OCI-LY3 (cell line): ENCODE data around the gene FOLR3.
"Not testable (repeated sequence)": the region's sequence is repeated elsewhere in the genome, so short reads cannot be mapped to it uniquely, and the experiment has no call there.

ENCODE experiments used
- H2AFZ ChIP-seq: fragments of 200-600, 300-600 bp; shearing (Covaris generic); 2 replicates; pipeline ENCODE4 v1.6.0; 2014; ENCODE audit warnings: antibody characterized with exemption, low read depth, low read length
- H3K27ac ChIP-seq: fragments of 200-600, 300-600 bp; sonication (generic); 2 replicates; pipeline ENCODE4 v1.5.1; 2014; ENCODE audit warnings: mild to moderate bottlenecking, low read length, moderate library complexity, mixed read lengths
- H3K27me3 ChIP-seq: fragments of 200-600, 300-600 bp; sonication (generic); 2 replicates; pipeline ENCODE4 v1.6.1; 2014; ENCODE audit warnings: low read depth, low read length, mixed read lengths
- H3K36me3 ChIP-seq: fragments of 200-600, 300-600 bp; sonication (generic); replicated peaks from 2 replicates; pipeline ENCODE3; 2014; ENCODE audit warnings: low read depth, low read length, mixed read lengths
- H3K4me1 ChIP-seq: fragments of 300-600, 200-600 bp; sonication (generic); 2 replicates; pipeline ENCODE4 v1.6.1; 2014; ENCODE audit warnings: low read length, mixed read lengths
- H3K4me2 ChIP-seq: fragments of 200-600, 300-600 bp; sonication (generic); 2 replicates; pipeline ENCODE4 v1.6.1; 2014; ENCODE audit warnings: low read length, mixed read lengths
- H3K4me3 ChIP-seq: fragments of 300-600, 200-600 bp; sonication (generic); 2 replicates; pipeline ENCODE4 v1.5.1; 2014; ENCODE audit warnings: antibody characterized with exemption, mild to moderate bottlenecking, low read length, moderate library complexity
- H3K79me2 ChIP-seq: fragments of 300-600, 200-600 bp; shearing (Covaris generic); 2 replicates; pipeline ENCODE4 v1.6.1; 2014; ENCODE audit warnings: mild to moderate bottlenecking, low read length, mixed read lengths
- H3K9ac ChIP-seq: fragments of 300-600, 200-600 bp; shearing (Covaris generic); 2 replicates; pipeline ENCODE4 v1.6.0; 2014; ENCODE audit warnings: mild to moderate bottlenecking, low read length, moderate library complexity
- H3K9me3 ChIP-seq: fragments of 200-600, 300-600 bp; shearing (Covaris generic); 2 replicates; pipeline ENCODE4 v1.6.1; 2014; ENCODE audit warnings: low read length, mixed read lengths; ENCODE audit not compliant: insufficient read depth
- H4K20me1 ChIP-seq: fragments of 200-600, 300-600 bp; sonication (generic); 2 replicates; pipeline ENCODE4 v1.6.1; 2016; ENCODE audit warnings: low read length, mixed read lengths; ENCODE audit not compliant: insufficient read depth
- EZH2phosphoT487 ChIP-seq: fragments of 200-600 bp; shearing (Covaris generic); IDR thresholded peaks from 2 replicates; pipeline ENCODE4 v1.6.1; 2018; ENCODE audit warnings: antibody characterized with exemption, mixed run types, low read depth
- TF ChIP-seq, protein P1 (sequence below): fragments of 200-600, 300-600 bp; sonication (generic); IDR thresholded peaks from 2 replicates; pipeline ENCODE4 v1.5.1; 2014; ENCODE audit warnings: antibody characterized with exemption, low read length, low read depth

The FOLR3 gene

DNA sequence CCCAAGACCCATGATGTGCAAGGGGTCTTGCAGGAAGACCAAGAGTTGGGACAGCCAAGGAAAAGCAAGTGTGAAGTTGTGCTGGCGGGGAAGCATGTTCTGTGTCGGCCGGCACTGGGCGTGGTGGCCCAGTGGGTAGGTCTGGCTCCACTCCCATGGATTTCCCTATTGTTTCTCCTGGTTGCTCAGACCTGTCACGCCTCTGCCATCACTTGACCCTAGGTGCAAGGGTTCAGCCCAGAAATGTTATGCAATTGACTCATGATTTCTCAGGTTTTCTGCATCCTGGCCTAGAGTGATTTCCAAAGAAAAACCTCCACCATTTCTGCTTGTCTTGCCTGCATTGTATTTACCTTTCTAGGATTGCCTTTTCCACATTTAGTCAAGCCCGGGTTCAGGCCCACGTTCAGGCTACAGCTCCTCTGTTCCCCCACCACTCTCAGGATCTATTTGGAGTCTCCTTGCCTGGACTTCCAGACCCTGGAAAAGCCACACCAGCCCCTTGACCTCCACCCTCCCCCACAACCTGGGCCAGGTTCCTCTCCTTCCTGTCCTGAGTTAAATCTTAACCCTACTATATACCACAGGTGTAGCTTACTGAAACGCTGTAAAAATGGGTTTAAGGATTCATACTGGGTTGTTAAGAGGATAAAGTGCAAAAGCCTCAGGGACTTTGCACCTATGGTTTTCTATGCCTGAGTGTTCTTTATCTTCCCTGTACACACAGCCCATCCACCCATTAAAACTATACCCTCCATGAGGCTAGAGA is 39.0 kb downstream of the FOLR3 start:
- Histone ChIP-seq H3K27ac (no peak overlapping the region), H3K27me3 (no peaks in the 10 kb centered on the region), H3K9ac (no peak overlapping the region), H3K4me3 (no peak overlapping the region), H2AFZ (no peak overlapping the region), H3K4me2 (no peak overlapping the region), H3K79me2 (no peaks in the 10 kb centered on the region), H3K36me3 (no peaks in the 10 kb centered on the region), H3K4me1 (no peaks in the 10 kb centered on the region), H3K9me3 (no peaks in the 10 kb centered on the region), H4K20me1 (no peaks in the 10 kb centered on the region)
- TF ChIP-seq, protein P1, sequence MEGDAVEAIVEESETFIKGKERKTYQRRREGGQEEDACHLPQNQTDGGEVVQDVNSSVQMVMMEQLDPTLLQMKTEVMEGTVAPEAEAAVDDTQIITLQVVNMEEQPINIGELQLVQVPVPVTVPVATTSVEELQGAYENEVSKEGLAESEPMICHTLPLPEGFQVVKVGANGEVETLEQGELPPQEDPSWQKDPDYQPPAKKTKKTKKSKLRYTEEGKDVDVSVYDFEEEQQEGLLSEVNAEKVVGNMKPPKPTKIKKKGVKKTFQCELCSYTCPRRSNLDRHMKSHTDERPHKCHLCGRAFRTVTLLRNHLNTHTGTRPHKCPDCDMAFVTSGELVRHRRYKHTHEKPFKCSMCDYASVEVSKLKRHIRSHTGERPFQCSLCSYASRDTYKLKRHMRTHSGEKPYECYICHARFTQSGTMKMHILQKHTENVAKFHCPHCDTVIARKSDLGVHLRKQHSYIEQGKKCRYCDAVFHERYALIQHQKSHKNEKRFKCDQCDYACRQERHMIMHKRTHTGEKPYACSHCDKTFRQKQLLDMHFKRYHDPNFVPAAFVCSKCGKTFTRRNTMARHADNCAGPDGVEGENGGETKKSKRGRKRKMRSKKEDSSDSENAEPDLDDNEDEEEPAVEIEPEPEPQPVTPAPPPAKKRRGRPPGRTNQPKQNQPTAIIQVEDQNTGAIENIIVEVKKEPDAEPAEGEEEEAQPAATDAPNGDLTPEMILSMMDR, result no peak
- no peak for TF ChIP-seq EZH2phosphoT487

DNA sequence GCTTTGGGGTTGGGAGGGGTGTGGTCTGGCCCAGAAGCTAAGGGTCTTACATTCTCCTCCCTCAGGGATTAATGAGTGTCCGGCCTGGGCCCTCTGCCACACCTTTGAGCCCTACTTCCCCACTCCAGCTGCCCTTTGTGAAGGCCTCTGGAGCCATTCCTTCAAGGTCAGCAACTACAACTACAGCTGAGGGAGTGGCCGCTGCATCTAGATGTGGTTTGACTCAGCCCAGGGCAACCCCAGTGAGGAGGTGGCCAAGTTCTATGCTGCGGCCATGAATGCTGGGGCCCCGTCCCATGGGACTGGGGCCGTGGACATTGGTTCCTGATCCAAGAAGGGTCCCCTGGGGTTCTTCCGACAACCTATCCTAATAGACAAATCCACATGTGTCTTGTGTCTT is 42.1 kb downstream of the FOLR3 start:
- no peaks in the 10 kb centered on the region for H3K79me2 ChIP-seq
- peaks cover 11% of the 10 kb centered on the region for H3K27me3 ChIP-seq
- H3K4me1 ChIP-seq, result no peaks in the 10 kb centered on the region
- no peak overlapping the region for H2AFZ ChIP-seq
- no peak overlapping the region for H3K4me2 ChIP-seq
- no peaks in the 10 kb centered on the region for H3K36me3 ChIP-seq
- H3K4me3 ChIP-seq, result no peak overlapping the region
- H3K27ac ChIP-seq, result no peak overlapping the region
- H3K9me3 ChIP-seq, result no peaks in the 10 kb centered on the region
- TF ChIP-seq EZH2phosphoT487, result no peak
- TF ChIP-seq, protein P1, result no peak
- no peak overlapping the region for H3K9ac ChIP-seq
- H4K20me1 ChIP-seq, result no peaks in the 10 kb centered on the region

DNA sequence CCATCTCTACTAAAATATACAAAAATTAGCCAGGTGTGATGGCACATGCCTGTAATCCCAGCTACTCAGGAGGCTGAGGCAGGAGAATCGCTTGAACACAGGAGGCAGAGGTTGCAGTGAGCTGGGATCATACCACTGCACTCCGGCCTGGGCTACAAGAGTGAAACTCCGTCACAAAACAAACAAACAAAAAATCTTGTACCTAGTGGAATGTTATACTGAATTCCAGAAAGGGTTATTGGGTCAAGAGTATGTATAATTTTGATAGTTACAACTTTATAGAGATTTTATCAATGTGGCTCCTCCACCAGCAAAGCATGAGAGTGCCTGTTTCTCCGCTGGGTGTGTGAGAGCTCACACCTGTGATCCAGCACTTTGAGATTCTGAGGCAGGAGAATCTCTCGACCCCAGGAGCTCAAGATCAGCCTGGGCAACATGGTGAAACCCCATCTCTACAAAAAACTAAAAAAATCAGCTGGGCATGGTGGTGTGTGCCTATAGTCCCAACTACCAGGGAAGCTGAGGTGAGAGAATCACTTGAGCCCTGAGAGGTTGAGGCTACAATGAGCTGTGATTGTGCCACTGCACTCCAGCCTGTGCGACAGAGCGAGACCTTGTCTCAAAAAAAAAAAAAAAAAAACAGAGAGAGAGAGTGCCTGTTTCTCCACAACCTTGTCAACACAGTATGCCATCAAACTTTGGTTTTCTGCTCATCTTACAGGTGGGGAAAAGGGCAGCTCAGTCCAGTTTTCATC is 43.7 kb downstream of the FOLR3 start:
- no peaks in the 10 kb centered on the region for H3K9me3 ChIP-seq
- H3K27ac ChIP-seq, result no peak overlapping the region
- H3K27me3 ChIP-seq, result peaks cover 11% of the 10 kb centered on the region
- H3K4me2 ChIP-seq, result no peak overlapping the region
- TF ChIP-seq EZH2phosphoT487, result no peak
- TF ChIP-seq, protein P1, result no peak
- H3K79me2 ChIP-seq, result no peaks in the 10 kb centered on the region
- no peaks in the 10 kb centered on the region for H3K4me1 ChIP-seq
- no peak overlapping the region for H3K9ac ChIP-seq
- no peak overlapping the region for H3K4me3 ChIP-seq
- no peaks in the 10 kb centered on the region for H3K36me3 ChIP-seq
- H2AFZ ChIP-seq, result no peak overlapping the region
- H4K20me1 ChIP-seq, result no peaks in the 10 kb centered on the region

DNA sequence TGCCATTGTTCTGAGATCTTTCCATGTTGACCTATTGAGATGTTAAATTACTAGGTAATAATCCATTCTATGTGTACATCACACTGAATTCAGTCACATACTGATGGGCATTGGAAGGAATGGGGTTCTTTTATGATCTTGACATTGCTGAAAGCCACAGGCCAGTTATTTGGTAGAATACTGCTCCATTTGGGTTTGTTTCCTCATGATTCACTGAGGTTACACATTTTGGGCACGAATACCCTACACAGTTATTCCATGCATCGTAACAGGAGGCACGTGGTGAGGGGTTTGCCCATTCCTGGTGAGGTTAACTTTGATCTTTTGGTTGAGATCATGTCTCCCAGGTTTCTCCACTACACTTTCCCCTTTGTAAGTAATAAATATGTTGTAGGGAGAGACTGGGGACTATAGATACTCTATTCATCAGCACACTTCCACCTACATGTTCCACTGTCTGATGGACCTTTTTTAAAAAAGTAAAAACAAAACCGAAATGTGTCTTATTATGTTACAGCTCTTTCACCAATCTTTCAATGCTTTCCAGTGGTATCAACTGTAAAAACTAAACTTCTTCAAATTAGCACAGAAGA is 44.4 kb downstream of the FOLR3 start:
- H3K9me3 ChIP-seq, result no peaks in the 10 kb centered on the region
- peaks cover 11% of the 10 kb centered on the region for H3K27me3 ChIP-seq
- H3K79me2 ChIP-seq, result no peaks in the 10 kb centered on the region
- no peak overlapping the region for H3K27ac ChIP-seq
- no peaks in the 10 kb centered on the region for H3K36me3 ChIP-seq
- no peak overlapping the region for H2AFZ ChIP-seq
- H3K4me2 ChIP-seq, result no peak overlapping the region
- H3K4me3 ChIP-seq, result no peak overlapping the region
- no peak overlapping the region for H3K9ac ChIP-seq
- no peaks in the 10 kb centered on the region for H3K4me1 ChIP-seq
- TF ChIP-seq EZH2phosphoT487, result no peak
- TF ChIP-seq, protein P1, result no peak
- no peaks in the 10 kb centered on the region for H4K20me1 ChIP-seq

DNA sequence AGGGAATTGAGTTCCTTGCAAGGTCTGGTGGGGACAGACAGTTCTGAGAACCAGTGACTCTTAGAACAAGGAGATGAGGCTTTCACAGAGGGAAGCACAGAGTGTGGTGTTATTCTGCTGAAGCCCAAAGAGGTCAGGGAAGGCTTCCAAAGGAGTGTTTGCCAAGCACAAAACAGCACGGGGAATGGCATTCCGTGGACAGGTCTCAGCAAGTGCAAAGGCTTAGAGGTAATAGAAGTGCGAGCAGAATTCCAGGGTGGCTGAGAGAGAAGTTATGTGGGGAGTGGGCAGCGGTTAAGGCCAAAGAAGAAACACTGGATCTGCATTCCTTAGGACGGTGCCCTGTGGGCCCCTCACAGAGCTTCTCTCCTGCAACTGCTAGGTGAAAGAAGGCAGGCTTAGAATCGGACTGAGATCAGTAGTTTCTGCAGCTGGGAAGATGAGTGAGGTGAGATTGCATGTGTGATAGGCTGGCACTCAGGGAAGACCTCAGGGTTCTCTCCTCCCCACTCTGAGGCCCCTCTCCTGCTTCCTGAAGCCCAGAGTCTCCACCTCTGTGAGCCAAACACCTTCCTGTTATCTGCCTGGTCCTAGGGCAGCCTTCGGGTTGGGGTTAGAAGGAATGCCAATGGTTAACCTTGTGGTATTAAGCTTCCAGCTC is 45.5 kb downstream of the FOLR3 start:
- not testable (repeated sequence) for H3K4me3 ChIP-seq, H4K20me1 ChIP-seq, H3K4me1 ChIP-seq, H3K9me3 ChIP-seq, H3K4me2 ChIP-seq, H3K9ac ChIP-seq, H3K27ac ChIP-seq, H2AFZ ChIP-seq, H3K36me3 ChIP-seq, H3K79me2 ChIP-seq
- peaks cover 13% of the 10 kb centered on the region for H3K27me3 ChIP-seq
